Tibial artery (tissue), 4 donors: Measurements from ENCODE around the gene ARMC12.
A peak's percentile ranks its signal among the peaks of the same experiment; 100 is the strongest.

Source experiments
- DNase-seq, 2 donors: peaks; one replicate each; pipeline ENCODE4 v3.0.0-alpha.2; 2019
- H3K27ac ChIP-seq, 2 donors: fragments of 200-600 bp; sonication (generic) in 1 of 2; 1 replicate in 1 of 2; 2 replicates in 1 of 2; pipeline ENCODE4 v1.5.1; 2018 to 2019; ENCODE audit warnings: mild to moderate bottlenecking in 1 of 2
- H3K27me3 ChIP-seq, 2 donors: fragments of 200-600 bp; sonication (generic) in 1 of 2; one replicate each; pipeline versions ENCODE4 v1.5.1 to v1.6.0; 2016 to 2019
- H3K36me3 ChIP-seq, 3 donors: fragments of 200-600 bp; sonication (generic) in 2 of 3; one replicate each; pipeline ENCODE4 v1.5.1; 2016 to 2019; ENCODE audit warnings: mild to moderate bottlenecking in 2 of 3
- H3K4me1 ChIP-seq, 4 donors: fragments of 200-600 bp; sonication (generic) in 2 of 4; 1 replicate in 3 of 4; 2 replicates in 1 of 4; pipeline ENCODE4 v1.5.1; 2016 to 2019
- H3K4me3 ChIP-seq, 2 donors: fragments of 200-600 bp; sonication (generic) in 1 of 2; 1 replicate in 1 of 2; 2 replicates in 1 of 2; pipeline ENCODE4 v1.5.1; 2018 to 2019; ENCODE audit warnings: mild to moderate bottlenecking in 2 of 2
- H3K9me3 ChIP-seq, 3 donors: fragments of 200-600 bp; sonication (generic) in 1 of 3; one replicate each; pipeline ENCODE4 v1.5.1; 2016 to 2019
- CTCF ChIP-seq, 2 experiments: fragments of 200-600 bp in 1 of 2; fragments of 450-650 bp in 1 of 2; IDR thresholded peaks; one replicate each; pipeline ENCODE4 v1.5.1; 2017 to 2019; ENCODE audit warnings: antibody characterized with exemption in 2 of 2, mild to moderate bottlenecking in 1 of 2, moderate library complexity in 1 of 2
- intact Hi-C: fragments of 100-400 bp; cut with DNase I; formaldehyde crosslinking; loops from one replicate; pipeline ENCODE4 v1.15.0; 2023; ENCODE audit warnings: low total_unique reads

Gene ARMC12

DNA sequence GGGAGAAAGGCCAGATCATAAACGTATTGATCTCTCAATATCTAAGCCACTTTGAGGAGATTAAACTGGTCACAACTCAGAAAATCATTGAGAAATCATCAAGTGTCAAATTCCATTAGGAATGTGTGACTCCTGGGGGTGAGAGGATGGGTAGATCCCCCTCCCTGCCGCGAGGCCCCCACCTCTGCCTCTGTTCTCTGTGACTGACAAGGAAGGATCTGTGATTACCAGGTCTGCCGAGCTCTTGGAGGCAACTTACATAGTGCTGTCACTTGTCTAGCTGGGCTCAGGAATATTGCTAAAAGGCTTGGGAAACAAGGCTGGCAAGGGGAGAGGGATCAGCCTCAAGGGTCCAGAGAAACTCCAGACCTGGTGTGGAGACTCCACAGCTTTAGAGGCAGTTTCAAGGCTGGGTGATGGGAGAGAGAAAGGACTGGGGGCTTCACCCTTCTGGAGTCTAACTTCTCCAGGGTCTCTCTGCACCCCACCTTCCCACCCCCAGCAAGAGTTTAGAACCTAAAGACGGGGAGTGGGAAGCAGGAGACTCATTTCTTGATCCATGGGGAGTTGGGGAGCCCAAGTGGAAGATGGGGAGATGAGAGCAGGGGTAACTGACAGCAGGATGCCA lies 11.6 kb upstream of the ARMC12 start:
- intact Hi-C loops, result loop anchor here (5.0 kb wide), 1 partner anchor 123 kb away; no protein-coding TSS in a partner anchor

DNA sequence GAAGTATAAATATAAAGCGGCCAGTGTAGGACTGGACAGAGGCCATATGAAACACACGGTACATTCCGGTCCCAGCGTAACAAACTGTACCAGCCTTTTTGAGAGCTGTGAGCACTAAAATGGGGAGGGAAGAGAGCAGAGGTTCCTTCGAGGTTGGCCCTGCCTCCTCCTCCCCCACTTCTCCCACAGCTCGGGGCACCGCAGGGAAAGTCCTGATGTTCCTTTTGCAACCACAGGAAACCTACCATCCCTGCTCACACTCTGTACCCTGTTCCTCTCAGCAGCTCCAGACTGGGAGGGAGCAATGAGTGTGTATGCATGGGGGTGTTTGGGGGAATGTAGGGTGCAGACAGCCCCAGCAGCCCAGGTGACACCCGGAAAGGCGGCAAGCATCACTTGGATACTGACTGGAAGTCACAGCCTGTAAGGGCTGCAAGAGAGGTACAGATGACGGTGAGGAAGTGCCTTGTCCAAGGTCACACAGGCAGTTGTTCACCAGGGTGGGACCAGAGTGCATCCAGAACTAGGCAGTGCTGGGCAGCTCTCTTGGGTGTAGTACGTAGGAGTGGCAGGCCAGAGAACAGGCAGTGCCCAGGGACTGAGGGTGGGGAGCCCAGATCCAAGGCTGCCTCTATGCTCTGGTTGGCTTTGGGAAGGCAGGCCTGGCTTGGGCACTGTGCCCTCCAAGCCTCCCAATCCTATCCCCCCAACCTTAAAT lies 11.0 kb upstream of the ARMC12 start:
- H3K4me1 ChIP-seq, result peaks cover 6 to 96% (median 90%) of the 10 kb centered on the region in 4 donors

More for the DNA sequence above, 11.6 kb upstream of the ARMC12 start:
- H3K4me3 ChIP-seq, result peak overlapping the region in 1 of 2 donors; percentile 14
- peak overlapping the region; percentile 97 to 99 for H3K27ac ChIP-seq
- no peak for TF ChIP-seq CTCF (IDR thresholded peaks at IDR 0.05)
- H3K4me1 ChIP-seq, result peaks cover 6 to 96% (median 89%) of the 10 kb centered on the region in 4 donors
- H3K36me3 ChIP-seq, result no peaks in the 10 kb centered on the region
- DNase-seq, result no peak
- no peaks in the 10 kb centered on the region for H3K27me3 ChIP-seq
- no peaks in the 10 kb centered on the region for H3K9me3 ChIP-seq

GRCh38 chr6:35727231-35727934 lies 9.4 kb upstream of the ARMC12 start:
- Histone ChIP-seq H3K4me1 (peaks cover 6 to 94% (median 88%) of the 10 kb centered on the region in 4 donors), H3K9me3 (no peaks in the 10 kb centered on the region), H3K27ac (peak overlapping the region; percentile 97 to 99), H3K4me3 (peak overlapping the region; percentile 53 to 64), H3K27me3 (no peaks in the 10 kb centered on the region), H3K36me3 (no peaks in the 10 kb centered on the region)
- intact Hi-C loops, result loop anchor here (2.0 to 5.0 kb wide), 2 partner anchors 39 to 125 kb away; partner anchors contain the start of gene FKBP5
- DNase-seq, result peak; percentile 95 to 98
- TF ChIP-seq CTCF (IDR thresholded peaks at IDR 0.05), result peak in 1 of 2 experiments; percentile 25

More for the DNA sequence above, 11.0 kb upstream of the ARMC12 start:
- H3K36me3 ChIP-seq, result no peaks in the 10 kb centered on the region
- intact Hi-C loops, result loop anchor here (2.0 to 5.0 kb wide), 2 partner anchors 37 to 124 kb away; partner anchors contain the start of gene FKBP5
- DNase-seq, result peak; percentile 86 to 96
- H3K9me3 ChIP-seq, result no peaks in the 10 kb centered on the region
- H3K4me3 ChIP-seq, result peak overlapping the region; percentile 27 to 64
- H3K27ac ChIP-seq, result peak overlapping the region; percentile 97 to 99
- no peaks in the 10 kb centered on the region for H3K27me3 ChIP-seq
- peak; percentile 14 to 49 for TF ChIP-seq CTCF (IDR thresholded peaks at IDR 0.05)

DNA sequence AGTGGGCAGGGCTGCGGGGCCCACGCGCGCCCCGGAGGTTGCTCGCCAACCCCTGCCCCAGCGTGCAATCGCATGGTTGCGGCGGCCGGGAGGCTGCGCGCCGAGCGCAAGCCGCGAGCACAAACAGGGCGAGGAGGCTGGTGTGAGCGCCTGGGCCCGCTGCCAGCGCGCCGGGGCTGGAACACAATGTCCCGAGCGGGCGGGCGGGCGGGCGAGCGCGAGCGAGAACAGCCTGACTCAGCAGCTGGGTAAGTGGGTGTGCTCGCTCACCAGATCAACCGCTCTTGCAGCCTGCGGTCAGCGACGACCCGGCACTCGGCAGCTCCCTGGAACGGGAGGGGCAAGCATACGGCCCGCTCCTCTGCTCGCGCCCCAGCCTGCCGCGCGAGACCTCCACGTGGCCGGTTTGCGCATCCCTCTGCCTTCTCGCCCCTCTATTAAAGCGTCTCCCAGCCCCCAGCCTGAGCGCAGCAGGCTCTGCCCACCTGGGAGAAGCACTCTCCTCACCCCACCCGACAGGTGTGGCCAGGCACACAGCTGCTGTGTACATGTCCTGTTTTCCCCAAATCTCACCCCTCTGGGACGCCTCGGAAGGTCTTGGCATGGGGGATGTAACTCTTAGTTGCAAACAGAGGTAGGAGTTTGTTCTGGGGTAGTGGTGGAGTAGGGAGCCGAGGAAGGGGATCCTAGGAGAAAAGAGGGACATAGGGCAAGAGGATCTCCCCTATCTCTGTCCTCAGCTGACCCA lies 8.7 kb upstream of the ARMC12 start:
- intact Hi-C loops, result loop anchor here (2.0 to 5.0 kb wide), 2 partner anchors 39 to 126 kb away; partner anchors contain the start of gene FKBP5
- peaks cover 12 to 94% (median 88%) of the 10 kb centered on the region in 4 donors for H3K4me1 ChIP-seq

More for the DNA sequence above, 8.7 kb upstream of the ARMC12 start:
- Histone ChIP-seq H3K4me3 (peak overlapping the region; percentile 53 to 64), H3K36me3 (no peaks in the 10 kb centered on the region), H3K27me3 (no peaks in the 10 kb centered on the region), H3K27ac (peak overlapping the region; percentile 97 to 99), H3K9me3 (no peaks in the 10 kb centered on the region)
- peak; percentile 13 to 21 for TF ChIP-seq CTCF (IDR thresholded peaks at IDR 0.05)
- peak; percentile 93 to 98 for DNase-seq
